HEK293 (cell line): ENCODE results near the gene BEND4.

Experiments used
- BCL11A ChIP-seq: fragments of 450-650 bp; formaldehyde crosslinking; IDR thresholded peaks from 2 replicates; pipeline ENCODE4 v1.5.1; 2016; ENCODE audit warnings: low read depth, missing biosample characterization, missing genetic modification characterization
- ZBTB17 ChIP-seq: fragments of 450-650 bp; formaldehyde crosslinking; IDR thresholded peaks from 2 replicates; pipeline ENCODE4 v1.5.1; 2016; ENCODE audit warnings: missing biosample characterization, missing genetic modification characterization
- ZFHX2 ChIP-seq: fragments of 450-650 bp; formaldehyde crosslinking; conservative IDR thresholded peaks from 2 replicates; pipeline ENCODE4 v1.5.1; 2016; ENCODE audit warnings: missing biosample characterization, missing genetic modification characterization
- ZNF341 ChIP-seq: fragments of 450-650 bp; formaldehyde crosslinking; IDR thresholded peaks from 2 replicates; pipeline ENCODE4; 2016; ENCODE audit warnings: low read depth, missing biosample characterization, missing genetic modification characterization
- ZNF514 ChIP-seq: fragments of 450-650 bp; formaldehyde crosslinking; IDR thresholded peaks from 2 replicates; pipeline ENCODE4 v1.5.1; 2016; ENCODE audit warnings: missing biosample characterization, missing genetic modification characterization
- TF ChIP-seq, protein P1 (sequence below): fragments of 450-650 bp; formaldehyde crosslinking; IDR thresholded peaks from 2 replicates; pipeline ENCODE4 v1.5.1; 2016; ENCODE audit warnings: missing biosample characterization, missing genetic modification characterization

DNA sequence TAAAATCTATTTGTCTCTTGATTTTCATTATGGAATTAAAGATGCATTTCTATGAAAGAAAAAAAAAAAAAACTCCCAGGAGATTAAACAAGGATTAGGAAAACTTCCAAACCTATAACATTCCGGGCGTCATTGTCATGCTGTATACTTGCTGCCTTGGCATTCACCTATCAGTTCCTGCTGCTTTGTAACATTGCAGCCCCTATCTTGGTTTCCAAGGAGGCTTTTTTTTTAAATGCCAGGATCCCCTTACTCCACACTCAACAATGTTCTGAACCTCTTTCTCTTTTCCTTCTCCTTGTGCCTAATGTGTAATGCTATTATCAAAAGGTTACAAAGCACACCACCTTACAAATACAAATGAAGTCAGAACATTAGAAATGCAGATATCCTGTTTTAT lies 20.5 kb upstream of the BEND4 start:
- TF ChIP-seq ZBTB17 (no peak), ZFHX2 (tag by site-specific recombination) (no peak), BCL11A (tag by site-specific recombination) (no peak), ZNF514 (tag by site-specific recombination) (no peak), ZNF341 (tag by site-specific recombination) (no peak)
- TF ChIP-seq, protein P1, sequence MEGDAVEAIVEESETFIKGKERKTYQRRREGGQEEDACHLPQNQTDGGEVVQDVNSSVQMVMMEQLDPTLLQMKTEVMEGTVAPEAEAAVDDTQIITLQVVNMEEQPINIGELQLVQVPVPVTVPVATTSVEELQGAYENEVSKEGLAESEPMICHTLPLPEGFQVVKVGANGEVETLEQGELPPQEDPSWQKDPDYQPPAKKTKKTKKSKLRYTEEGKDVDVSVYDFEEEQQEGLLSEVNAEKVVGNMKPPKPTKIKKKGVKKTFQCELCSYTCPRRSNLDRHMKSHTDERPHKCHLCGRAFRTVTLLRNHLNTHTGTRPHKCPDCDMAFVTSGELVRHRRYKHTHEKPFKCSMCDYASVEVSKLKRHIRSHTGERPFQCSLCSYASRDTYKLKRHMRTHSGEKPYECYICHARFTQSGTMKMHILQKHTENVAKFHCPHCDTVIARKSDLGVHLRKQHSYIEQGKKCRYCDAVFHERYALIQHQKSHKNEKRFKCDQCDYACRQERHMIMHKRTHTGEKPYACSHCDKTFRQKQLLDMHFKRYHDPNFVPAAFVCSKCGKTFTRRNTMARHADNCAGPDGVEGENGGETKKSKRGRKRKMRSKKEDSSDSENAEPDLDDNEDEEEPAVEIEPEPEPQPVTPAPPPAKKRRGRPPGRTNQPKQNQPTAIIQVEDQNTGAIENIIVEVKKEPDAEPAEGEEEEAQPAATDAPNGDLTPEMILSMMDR (tag by site-specific recombination) = no peak
